Measurements from ENCODE around the gene ASB10.

The ASB10 gene

GRCh38 chr7:151161757-151162156, 25.3 kb downstream of the ASB10 start:
- DNase-seq = no peak

- DNase-seq = no peak
Observed at GRCh38 chr7:151157645-151158329, 29.3 kb downstream of the ASB10 start.

DNA sequence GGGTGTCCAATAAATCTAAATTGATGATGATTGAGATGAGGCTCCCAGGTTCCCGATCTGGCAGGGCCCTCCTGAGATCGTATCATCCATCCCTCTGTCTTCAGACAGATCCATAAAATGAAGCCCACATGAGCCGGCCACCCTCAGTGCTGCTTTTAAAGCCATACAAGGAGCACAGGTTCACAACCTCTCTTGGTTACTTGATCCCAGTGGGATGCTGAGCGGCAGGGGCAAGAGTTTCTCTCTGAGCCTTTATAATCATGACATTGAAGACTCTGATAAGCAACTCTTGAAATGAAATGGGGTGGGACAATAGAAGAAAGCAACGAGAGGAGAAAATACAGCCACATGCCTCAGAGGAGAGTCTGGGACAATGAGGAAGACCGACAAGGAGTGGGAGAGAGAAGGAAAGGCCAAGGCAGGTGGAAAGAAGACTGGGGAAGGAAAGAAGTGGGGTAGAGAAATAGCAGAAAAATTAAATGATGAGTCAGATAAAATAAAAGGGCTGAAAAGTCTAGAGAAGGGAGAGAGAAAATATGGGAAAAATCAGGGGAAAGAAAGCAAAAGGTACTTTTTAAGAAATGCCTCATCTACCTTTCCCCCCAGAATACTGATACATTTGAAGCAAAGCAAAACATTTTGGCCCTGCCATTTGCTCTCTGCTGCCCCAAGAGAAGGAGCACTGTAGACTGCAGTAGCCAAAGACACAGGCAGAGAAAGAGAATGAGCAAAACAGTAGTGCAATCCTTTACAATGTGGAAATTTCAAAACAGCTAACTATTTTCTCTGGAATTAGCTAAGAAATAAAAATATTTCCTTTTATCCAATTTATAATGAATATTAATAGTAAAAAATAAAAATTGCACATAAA, 34.2 kb downstream of the ASB10 start:
- no peak for DNase-seq

- no peak for DNase-seq
Observed at GRCh38 chr7:151150388-151150787, 36.7 kb downstream of the ASB10 start.

GRCh38 chr7:151148319-151149259, 38.5 kb downstream of the ASB10 start:
- DNase-seq = no peak

- DNase-seq = no peak
Observed at GRCh38 chr7:151146761-151147160, 40.3 kb downstream of the ASB10 start.

DNA sequence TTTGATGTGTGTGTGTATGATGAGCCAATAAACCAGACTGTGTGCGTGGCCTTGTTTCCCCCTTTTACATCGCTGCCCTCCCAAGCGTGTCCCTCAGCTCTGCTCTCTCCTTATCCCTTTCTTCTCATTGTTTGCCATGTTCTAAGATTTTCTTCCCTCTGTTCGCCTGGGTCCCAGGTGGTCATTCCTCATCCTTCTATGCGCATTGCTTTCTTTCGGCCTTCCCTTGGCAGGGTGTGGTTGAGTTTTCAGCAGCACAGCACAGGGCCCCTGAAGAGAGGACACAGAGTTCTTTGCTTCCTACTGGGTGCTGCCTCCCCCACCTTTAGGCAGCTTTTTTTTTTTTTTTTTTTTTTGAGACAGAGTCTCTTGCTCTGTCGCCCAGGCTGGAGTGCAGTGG, 42.7 kb downstream of the ASB10 start:
- DNase-seq = no peak

DNA sequence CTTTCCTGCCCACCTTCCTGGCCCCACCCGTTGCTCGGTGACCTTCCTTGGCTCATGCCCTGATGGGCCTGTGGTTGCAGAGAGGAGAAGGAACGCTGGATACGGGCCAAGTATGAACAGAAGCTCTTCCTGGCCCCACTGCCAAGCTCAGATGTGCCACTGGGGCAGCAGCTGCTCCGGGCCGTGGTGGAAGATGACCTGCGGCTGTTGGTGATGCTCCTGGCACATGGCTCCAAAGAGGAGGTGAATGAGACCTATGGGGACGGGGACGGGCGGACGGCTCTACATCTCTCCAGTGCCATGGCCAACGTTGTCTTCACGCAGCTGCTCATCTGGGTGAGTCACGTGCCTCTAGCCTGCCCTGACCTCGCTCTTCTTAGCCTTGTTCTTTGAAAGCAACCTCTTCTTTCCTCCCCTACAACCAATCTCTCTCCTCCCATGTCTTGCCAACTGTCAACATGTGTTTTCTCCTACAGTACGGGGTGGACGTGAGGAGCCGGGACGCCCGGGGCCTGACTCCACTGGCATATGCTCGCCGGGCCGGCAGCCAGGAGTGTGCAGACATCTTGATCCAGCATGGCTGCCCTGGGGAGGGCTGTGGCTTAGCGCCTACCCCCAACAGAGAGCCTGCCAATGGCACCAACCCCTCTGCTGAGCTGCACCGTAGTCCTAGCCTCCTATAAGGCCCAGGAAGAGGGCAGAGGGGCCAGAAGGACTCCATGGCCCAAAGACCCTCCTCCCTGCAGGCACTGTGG, 43.6 kb downstream of the ASB10 start:
- DNase-seq = peak; percentile 46

- peak; percentile 90 for DNase-seq
Observed at GRCh38 chr7:151142686-151143040, 44.4 kb downstream of the ASB10 start.

DNA sequence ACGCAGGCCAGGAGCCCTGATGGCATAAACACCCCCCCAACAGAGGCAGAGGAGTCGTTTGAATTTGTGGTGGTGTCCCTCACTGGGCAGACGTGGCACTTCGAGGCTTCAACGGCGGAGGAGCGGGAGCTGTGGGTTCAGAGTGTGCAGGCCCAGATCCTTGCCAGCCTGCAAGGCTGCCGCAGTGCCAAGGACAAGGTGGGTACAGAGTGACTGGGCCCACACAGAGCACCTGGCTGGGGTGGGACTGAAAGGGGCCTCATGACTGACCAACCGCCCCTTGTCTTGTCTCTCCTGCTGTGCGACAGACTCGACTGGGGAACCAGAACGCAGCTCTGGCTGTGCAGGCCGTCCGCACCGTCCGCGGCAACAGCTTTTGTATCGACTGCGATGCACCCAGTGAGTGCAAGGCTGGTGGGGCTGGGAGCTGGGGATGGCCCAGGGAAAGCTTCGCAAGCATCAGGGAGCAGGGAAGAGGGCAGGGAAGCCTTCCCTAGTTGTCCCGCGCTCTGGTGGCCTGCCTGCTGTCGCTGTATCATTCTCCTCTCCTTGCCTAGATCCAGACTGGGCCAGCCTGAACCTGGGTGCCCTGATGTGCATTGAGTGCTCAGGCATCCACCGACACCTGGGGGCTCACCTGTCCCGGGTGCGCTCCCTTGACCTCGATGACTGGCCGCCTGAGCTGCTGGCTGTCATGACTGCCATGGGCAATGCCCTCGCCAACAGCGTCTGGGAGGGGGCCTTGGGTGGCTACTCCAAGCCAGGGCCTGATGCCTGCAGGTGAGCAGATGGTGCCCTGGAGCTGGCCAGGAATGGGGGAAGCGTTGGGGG, 45.0 kb downstream of the ASB10 start:
- DNase-seq = no peak

DNA sequence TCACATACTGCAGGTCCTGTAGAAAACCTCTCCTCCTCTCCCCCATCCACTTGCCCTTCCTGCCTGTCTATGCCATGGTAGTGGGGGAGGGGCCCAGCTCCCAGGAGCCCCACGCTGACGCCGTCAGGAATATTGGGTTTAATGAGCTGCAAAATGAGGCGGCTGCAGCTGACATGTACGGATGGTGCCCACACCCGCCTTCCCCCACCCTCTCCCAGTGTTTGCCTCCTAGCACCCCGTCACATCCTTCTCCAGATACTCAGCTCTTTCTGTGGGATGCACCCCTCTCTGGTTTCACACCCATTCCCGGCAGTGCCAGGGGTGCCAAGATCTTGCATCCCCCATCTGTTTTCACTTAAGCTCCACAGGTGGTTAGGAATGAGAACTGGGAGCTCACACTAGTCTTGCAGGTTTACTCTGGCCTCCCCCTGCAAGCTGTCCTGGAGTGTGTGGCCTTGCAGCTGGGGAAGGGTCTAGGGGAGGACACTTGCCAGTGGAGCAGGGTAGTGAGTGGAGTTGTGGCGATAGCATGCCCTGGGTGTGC, 45.7 kb downstream of the ASB10 start:
- no peak for DNase-seq

DNA sequence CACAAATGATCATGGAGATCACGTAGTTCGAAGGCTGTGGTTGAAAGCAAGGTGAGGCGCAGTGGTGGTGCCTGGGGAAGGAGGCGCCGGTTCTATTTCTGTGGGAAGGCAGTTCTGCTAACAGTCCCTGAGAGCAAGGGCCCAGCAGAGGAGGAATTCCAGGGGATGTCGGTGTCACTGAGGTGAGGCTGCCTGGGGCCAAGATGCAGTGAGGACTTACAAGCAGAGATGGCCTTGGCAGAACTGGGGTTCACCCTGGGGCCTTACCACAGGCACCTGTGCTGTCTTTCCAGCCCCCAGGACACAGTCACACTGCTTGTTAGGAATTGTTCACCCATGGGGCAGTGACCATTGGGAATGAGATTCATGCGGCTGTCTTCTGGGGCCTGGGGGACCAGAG, 46.2 kb downstream of the ASB10 start:
- DNase-seq = no peak

DNA sequence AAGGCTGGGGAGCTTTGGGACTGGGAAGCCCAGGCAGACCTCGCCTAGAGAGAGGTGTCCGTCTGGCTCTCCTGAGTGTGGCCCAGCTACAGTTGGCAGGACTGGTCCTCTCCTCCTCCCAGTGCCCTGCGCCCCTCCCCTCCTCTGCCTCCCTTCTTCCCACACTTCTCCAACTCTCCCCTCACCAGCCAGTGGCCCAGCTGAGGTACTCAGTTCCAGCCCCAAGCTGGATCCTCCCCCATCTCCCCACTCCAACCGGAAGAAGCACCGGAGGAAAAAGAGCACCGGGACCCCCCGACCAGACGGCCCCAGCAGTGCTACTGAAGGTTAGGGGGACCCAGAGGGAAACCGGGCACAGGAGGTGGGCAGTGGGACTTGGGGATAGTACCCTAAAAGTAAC, 47.3 kb downstream of the ASB10 start:
- DNase-seq = no peak

- DNase-seq = no peak
Observed at GRCh38 chr7:151139071-151139790, 47.8 kb downstream of the ASB10 start.

DNA sequence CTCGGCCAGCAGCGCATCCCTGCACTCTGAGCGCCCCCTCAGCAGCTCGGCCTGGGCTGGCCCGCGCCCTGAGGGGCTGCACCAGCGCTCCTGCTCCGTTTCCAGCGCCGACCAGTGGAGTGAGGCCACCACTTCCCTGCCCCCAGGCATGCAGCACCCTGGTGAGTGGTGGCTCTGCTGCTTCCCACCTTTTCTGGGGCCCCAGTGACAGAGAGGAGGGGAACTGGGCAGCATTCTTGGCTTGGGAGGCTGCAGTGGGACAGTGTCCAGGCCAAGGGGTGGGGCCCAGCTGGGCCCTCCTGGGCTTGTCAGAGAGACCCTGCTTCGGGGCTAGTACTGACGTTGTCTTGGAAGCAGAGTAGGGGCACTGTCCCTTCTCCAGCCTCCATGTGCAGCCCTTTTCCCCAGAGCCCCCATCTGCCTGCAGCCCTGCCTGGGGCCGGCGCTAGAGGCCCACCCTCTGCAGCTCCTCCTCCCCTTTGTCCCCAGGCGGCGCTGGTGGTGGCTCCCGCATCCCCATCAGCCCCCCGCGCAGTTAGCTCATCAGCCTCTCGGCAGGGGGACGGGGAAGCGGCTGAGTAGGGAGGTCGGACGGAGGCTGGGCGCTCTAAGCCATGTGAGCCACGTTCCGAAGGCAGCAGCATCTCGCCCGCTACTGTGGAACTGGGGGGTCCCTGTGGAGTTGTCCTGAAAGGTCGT, 48.7 kb downstream of the ASB10 start:
- no peak for DNase-seq

DNA sequence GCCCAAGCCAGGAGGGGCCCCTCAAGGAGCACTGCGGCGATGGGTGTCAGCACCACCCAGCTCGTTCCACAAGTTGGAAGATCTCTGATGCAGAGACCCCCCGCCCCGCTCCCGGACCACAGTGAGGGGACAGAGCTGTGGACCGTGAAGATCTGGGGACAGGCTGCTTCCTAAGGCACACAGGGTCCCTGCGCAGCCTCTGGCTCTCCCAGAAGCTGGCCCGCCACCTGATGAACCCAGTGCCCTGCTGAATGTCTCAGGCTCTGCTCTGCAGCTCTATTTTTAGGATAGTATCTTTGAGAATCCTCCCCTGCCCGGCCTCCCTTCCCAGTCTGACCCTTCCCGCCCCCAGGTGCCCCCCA, 49.3 kb downstream of the ASB10 start:
- DNase-seq = no peak

GRCh38 chr7:151137076-151137675, 49.9 kb downstream of the ASB10 start:
- DNase-seq = no peak

DNA sequence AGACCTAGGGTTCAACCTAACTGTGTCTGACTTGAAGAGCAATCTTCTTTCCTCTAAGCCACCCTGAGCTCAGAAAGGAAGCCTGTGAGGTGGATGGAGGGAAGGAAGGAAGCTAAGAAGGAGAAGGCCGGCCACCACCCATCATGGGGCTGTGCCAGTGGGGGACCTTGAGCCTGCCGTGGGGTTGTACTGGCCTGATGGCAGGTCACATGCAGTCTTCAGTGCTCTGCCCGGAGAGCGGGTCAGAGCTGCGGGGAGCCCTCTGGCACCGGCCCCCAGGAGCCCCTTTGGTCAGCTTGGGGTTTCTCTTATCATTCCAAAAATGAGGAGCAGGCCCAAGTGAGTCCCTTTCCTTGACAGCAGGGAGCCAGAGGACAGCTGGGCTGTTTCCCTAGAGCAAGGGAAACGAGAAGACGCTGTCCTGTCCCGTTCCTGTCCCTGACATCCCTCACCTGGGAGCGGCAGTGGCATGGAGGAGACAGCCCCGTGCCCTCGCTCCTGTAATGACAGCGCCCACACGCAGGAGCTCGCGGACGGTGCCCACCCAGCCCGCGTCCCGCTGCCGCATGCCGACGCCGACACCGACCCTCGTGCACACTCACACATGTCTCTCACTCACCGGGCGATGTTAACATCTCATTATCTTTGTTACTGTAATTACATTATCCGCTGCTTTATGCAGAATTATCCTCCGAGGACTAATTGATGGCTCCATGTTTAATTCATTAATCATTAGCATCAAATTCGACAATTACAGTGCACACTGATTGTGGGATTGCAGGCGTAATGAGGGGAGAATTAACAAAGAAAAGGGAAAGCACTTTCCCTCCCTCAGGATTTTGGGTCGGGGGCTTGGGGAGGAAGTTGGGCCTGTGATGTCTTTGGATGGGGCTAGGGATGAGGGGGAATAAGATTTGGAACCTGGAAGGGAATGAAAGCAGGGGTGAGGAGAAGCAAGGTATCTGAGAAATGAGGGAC, 50.9 kb downstream of the ASB10 start:
- DNase-seq = no peak

DNA sequence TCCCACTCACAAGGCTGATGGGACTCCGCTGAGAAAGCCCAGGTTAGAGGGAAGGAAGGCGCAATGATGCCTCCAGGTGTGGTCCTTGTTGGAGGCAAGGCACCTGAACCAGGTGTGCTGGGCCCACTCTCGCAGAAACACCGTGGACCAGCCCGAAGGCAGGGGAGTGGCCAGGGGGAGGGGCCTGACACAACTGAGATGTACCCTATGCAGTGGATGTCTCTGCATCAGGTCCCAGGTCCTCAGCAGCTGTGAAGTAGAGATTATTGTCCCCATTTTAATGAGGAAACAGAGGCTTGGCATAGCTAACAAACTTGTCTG, 51.6 kb downstream of the ASB10 start:
- DNase-seq = no peak

All from hematopoietic multipotent progenitor cell treated with erythropoietin and hydrocortisone succinate and interleukin-3 and kit ligand, for 6 days (in vitro differentiated cells).